Measurements from ENCODE around the gene PHF2. TPM values are rescaled to one million over a fixed set of nuclear protein-coding genes. Genes with fewer than 3 reads are reported as not detected.

Gene PHF2
- polyA plus RNA-seq, 1 of the 3 experiments (the other 2 are of a cell fraction): 11.2 TPM

GRCh38 chr9:93709600-93710369, 133.4 kb downstream of the PHF2 start:
- no peaks in the 10 kb centered on the region for H3K4me1 ChIP-seq (ENCODE audit: control insufficient read depth in 1 of 2, insufficient read depth in 2 of 2, low read depth in 1 of 2, low read length in 1 of 2)
- no peak overlapping the region for H2AFZ ChIP-seq (ENCODE audit: low read depth)
- H3K79me2 ChIP-seq (ENCODE audit: insufficient read depth): no peaks in the 10 kb centered on the region
- 42% methylated on average over 2 of the region's 2 CpGs for WGBS (ENCODE audit: low lambda C conversion rate)
- TF ChIP-seq USF1 (IDR thresholded peaks at IDR 0.05; ENCODE audit: borderline replicate concordance, low read depth) (no peak), MEF2A (IDR thresholded peaks at IDR 0.05; ENCODE audit: borderline replicate concordance, low read depth) (no peak), FOSL2 (IDR thresholded peaks at IDR 0.05; ENCODE audit: borderline replicate concordance, low read depth) (no peak), NRF1 (IDR thresholded peaks at IDR 0.05; ENCODE audit: low read depth, low read length) (no peak), RCOR1 (IDR thresholded peaks at IDR 0.05; ENCODE audit: low read length) (no peak), REST (IDR thresholded peaks at IDR 0.05; ENCODE audit: low read depth, low read length) (no peak), POLR2AphosphoS5 (IDR thresholded peaks at IDR 0.05; ENCODE audit: low read depth, low read length) (no peak), JUND (IDR thresholded peaks at IDR 0.05) (no peak), FOXJ3 (CRISPR knock-in tag; IDR thresholded peaks at IDR 0.05) (no peak), ELF1 (IDR thresholded peaks at IDR 0.05) (no peak), TEAD4 (IDR thresholded peaks at IDR 0.05; ENCODE audit: borderline replicate concordance, insufficient read depth) (no peak), CHD2 (IDR thresholded peaks at IDR 0.05; ENCODE audit: low read length, partially characterized antibody) (no peak), TAF1 (IDR thresholded peaks at IDR 0.05; ENCODE audit: borderline replicate concordance, low read depth, low read length) (no peak), EZH2phosphoT487 (IDR thresholded peaks at IDR 0.05; ENCODE audit: borderline replicate concordance, low read depth) (no peak)
- CTCF ChIA-PET: no interaction called here
- H3K9ac ChIP-seq: no peak overlapping the region
- no peak overlapping the region for H3K4me2 ChIP-seq
- H3K4me3 ChIP-seq (ENCODE audit: low read depth in 2 of 2, low read length in 1 of 2): no peak overlapping the region
- H3K9me2 ChIP-seq: no peaks in the 10 kb centered on the region
- H3K9me3 ChIP-seq: no peaks in the 10 kb centered on the region
- no peaks in the 10 kb centered on the region for H3K36me3 ChIP-seq (replicated peaks in 1 of 2; ENCODE audit: control insufficient read depth in 1 of 2, insufficient read depth in 2 of 2, low read length in 1 of 2)
- no peak for DNase-seq
- no peaks in the 10 kb centered on the region for H4K20me1 ChIP-seq (ENCODE audit: insufficient read depth)
- H3F3A ChIP-seq (replicated peaks; ENCODE audit: insufficient read depth): no peaks in the 10 kb centered on the region
- H3K27ac ChIP-seq (ENCODE audit: low read depth in 2 of 2, low read length in 1 of 2): no peak overlapping the region
- no peaks in the 10 kb centered on the region for H3K27me3 ChIP-seq (ENCODE audit: insufficient read depth)
- POLR2A ChIA-PET: no interaction called here

All from SK-N-SH (cell line).